Esophagus (tissue), 2 donors: ENCODE results near the gene PREX1. TPM values are rescaled to one million over a fixed set of nuclear protein-coding genes. Genes with fewer than 3 reads are reported as not detected.

ENCODE experiments used
- H3K27ac ChIP-seq, 2 donors: one replicate each; pipeline ENCODE4 v1.5.1; 2013; ENCODE audit warnings: low read depth in 2 of 2, mild to moderate bottlenecking in 2 of 2, inconsistent platforms in 1 of 2, low read length in 1 of 2, moderate library complexity in 1 of 2
- H3K27me3 ChIP-seq, 2 donors: one replicate each; pipeline ENCODE4 v1.6.1; 2013; ENCODE audit warnings: low read length in 2 of 2, control low read depth in 1 of 2, mild to moderate bottlenecking in 1 of 2; ENCODE audit not compliant: insufficient read depth in 2 of 2, control insufficient read depth in 1 of 2
- H3K36me3 ChIP-seq, 2 donors: one replicate each; pipeline ENCODE4 v1.6.1; 2013; ENCODE audit warnings: low read length in 1 of 2; ENCODE audit not compliant: control insufficient read depth in 2 of 2, insufficient read depth in 2 of 2
- H3K4me1 ChIP-seq, 2 donors: one replicate each; pipeline ENCODE4 v1.6.1; 2013; ENCODE audit warnings: low read length in 1 of 2; ENCODE audit not compliant: control insufficient read depth in 2 of 2, insufficient read depth in 2 of 2
- H3K4me3 ChIP-seq, 2 donors: one replicate each; pipeline ENCODE4 v1.5.1; 2013; ENCODE audit warnings: low read length in 2 of 2, mild to moderate bottlenecking in 2 of 2, low read depth in 1 of 2, moderate library complexity in 1 of 2
- H3K9me3 ChIP-seq, 2 donors: one replicate each; pipeline ENCODE4 v1.6.1; 2013; ENCODE audit warnings: mild to moderate bottlenecking in 2 of 2, low read depth in 1 of 2, low read length in 1 of 2, moderate library complexity in 1 of 2; ENCODE audit not compliant: control insufficient read depth in 2 of 2, insufficient read depth in 1 of 2
- WGBS, 2 donors: extraction: QIAGEN DNeasy Blood & Tissue Kit; methylation state at CpG; one replicate each; pipeline ENCODE4 v1.1.7; 2013; 5-methylcytosine and 5-hydroxymethylcytosine counted together
- polyA plus RNA-seq, 2 donors: library from polyadenylated mRNA; stranded (reverse); fragments of 200-250 nt; gene quantifications; one replicate each; pipeline ENCODE4 v1.2.3, GENCODE V29; 2013
- donor health status: healthy with polysubstance abuse.
- donor health status: Bipolar disorder and iron deficiency.

The PREX1 gene
- polyA plus RNA-seq, 2 donors, result 2.5 to 3.0 TPM

DNA sequence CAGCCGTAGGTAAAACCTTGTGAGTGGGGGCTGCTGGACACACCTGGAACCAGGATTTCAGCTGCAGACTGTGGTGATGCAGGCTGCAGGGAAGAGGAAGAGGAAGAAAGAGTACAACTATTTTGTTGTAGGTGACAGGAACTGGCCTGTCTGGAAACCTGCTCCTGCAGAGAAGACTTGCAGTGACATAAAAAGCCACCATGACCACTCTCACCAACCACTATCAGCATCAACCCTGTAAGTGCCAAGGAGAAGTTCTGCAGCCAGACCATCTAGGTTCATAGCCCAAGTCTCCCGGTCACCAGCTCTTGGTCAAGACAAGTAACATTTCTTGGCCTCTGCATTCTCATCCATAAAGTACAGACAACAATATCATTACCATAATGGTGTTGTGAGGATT, 91.2 kb downstream of the PREX1 start:
- Histone ChIP-seq H3K9me3 (no peaks in the 10 kb centered on the region), H3K36me3 (peaks cover 0 to 2% of the 10 kb centered on the region in 2 donors), H3K4me1 (no peaks in the 10 kb centered on the region), H3K4me3 (no peak overlapping the region), H3K27ac (no peak overlapping the region), H3K27me3 (no peaks in the 10 kb centered on the region)
- WGBS, 2 donors, result 63% methylated on average over 2 of the region's 2 CpGs

DNA sequence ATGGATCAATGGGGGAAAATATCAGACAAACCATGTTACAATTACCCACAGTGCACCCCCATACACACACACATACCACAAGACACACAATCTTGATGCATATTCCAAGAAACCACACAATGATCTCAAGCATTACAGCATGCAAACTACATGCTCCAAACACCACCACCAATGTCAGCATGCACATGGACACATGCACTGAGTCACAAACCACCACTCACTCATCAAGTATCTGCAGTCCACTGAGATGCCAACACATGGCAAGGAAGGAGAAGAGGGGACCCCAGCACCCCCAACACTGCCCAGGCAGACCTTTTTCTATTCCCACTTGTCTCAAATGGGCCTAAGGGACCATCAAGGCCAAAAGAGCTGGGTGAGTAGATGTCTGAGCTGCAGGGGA, 91.6 kb downstream of the PREX1 start:
- H3K27ac ChIP-seq, result no peak overlapping the region

DNA sequence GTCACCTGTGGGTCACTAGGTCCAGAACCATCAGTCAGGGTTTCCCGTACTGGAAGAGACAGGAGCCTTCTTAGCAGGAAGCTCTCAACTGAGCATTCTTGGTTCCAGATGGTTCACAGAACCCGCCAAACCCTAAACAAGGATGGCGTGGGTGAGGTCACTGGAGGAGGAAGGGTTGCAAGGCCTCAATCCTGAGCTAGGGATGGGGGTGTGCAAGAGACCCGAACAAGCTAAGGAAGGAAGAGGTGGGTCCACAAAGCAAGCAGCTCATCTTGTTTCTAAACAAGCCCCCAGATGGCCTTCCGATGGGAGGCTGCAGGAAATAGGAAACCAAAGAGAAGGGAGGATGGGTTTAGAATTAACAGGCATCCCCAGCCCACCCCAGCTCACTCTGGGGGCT, 92.7 kb downstream of the PREX1 start:
- peaks cover 0 to 2% of the 10 kb centered on the region in 2 donors for H3K36me3 ChIP-seq
- no peaks in the 10 kb centered on the region for H3K4me1 ChIP-seq
- H3K27me3 ChIP-seq, result no peaks in the 10 kb centered on the region
- no peak overlapping the region for H3K27ac ChIP-seq
- H3K9me3 ChIP-seq, result no peaks in the 10 kb centered on the region
- H3K4me3 ChIP-seq, result no peak overlapping the region
- 75 to 78% methylated on average over 5 of the region's 5 CpGs for WGBS, 2 donors

More for the DNA sequence above, 91.6 kb downstream of the PREX1 start:
- no peaks in the 10 kb centered on the region for H3K4me1 ChIP-seq
- H3K9me3 ChIP-seq, result no peaks in the 10 kb centered on the region
- peaks cover 0 to 2% of the 10 kb centered on the region in 2 donors for H3K36me3 ChIP-seq
- H3K27me3 ChIP-seq, result no peaks in the 10 kb centered on the region
- no peak overlapping the region for H3K4me3 ChIP-seq

DNA sequence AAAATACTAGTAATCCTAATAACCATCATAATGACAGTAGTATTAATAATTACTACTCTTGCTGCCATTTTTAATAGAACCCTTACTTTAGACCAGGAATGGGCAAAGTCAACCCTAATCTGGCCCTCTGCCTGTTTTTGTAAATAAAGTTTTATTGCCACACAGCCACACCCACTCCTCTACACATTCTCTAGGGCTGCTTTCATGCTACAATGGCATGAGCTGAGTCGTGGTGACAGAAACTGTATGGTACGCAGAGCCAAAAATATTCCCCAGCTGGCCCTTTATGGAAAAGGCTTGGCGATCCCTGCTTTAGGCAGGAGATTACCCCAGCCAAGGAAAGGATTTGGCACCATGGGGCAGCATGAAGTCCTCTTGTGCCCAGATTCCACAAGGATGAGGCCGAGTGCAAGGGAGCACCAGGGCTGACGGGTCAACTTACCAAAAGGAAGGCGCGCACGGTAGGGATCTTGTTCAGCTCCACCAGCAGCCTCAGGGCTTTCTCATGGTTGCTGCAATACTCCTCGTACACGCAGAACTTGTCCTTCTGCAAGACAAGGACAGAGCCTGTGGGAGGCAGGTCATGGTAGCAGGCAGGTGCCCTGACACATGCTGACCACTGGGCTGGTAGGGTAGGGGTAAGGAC, 93.6 kb downstream of the PREX1 start:
- WGBS, 2 donors, result 83 to 91% methylated on average over 10 of the region's 10 CpGs
- no peak overlapping the region for H3K4me3 ChIP-seq
- H3K36me3 ChIP-seq, result peaks cover 0 to 2% of the 10 kb centered on the region in 2 donors
- no peaks in the 10 kb centered on the region for H3K27me3 ChIP-seq
- H3K4me1 ChIP-seq, result no peaks in the 10 kb centered on the region
- no peaks in the 10 kb centered on the region for H3K9me3 ChIP-seq
- H3K27ac ChIP-seq, result no peak overlapping the region

DNA sequence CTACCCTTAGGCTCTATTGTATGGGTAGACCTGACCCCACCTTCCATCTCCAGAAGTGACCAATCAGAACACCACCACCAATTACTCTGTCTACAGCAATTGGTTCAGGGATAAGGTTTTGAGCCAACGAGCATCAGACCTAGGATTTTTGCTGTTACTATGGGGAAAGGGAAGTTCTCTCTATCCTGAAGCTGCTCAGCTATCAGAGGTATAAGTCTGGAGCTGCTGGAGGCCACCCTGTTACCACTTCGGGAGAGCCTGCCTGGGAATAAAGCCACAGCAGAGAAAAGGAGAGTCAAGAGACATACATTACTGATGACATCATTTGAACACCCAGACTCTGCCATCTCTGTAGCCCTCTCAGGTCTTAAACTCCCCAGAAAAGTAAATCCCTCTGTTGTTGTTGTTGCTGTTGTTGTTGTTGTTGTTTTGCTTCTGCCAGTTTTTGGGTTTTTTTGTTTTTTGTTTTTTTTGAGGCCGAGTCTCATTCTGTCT, 94.5 kb downstream of the PREX1 start:
- 80 to 85% methylated on average over 3 of the region's 3 CpGs for WGBS, 2 donors
- H3K9me3 ChIP-seq, result no peaks in the 10 kb centered on the region
- H3K36me3 ChIP-seq, result peaks cover 0 to 2% of the 10 kb centered on the region in 2 donors
- no peaks in the 10 kb centered on the region for H3K4me1 ChIP-seq
- no peaks in the 10 kb centered on the region for H3K27me3 ChIP-seq
- H3K27ac ChIP-seq, result no peak overlapping the region
- no peak overlapping the region for H3K4me3 ChIP-seq

DNA sequence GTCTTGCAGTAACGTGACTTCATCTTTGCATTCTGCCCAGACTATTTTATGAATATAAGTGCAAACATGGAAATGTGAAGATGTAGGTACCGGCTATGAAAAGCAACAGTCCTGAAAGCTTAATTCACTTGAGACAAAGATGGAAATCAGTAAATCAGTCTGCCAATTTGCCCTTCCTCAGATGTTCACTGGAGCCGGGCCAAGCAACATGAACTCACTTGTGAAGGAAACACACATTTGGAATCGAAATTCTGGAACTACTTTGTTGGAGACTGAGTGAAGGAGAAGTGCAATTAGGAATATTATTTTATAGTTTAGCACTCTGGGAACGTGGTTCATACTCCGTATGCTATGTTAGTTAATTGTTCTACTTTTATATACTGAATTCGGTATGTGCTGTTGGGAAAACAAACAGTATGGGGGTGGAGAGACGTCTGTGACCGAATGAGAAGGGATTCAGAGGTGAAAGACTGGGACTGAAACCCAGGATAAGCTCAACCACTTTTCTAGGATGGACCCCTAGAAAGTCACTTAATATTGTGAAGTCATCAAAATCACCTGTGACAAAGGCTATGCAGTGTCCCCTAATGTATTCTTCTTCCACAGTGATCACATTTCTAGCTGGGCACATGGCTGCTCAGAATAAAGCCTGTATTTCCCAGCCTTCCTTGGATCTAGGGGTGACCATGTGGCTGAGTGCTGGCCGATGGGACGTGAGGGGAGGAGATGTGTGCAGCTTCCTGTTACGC, 95.5 kb downstream of the PREX1 start:
- Histone ChIP-seq H3K4me1 (no peaks in the 10 kb centered on the region), H3K27me3 (no peaks in the 10 kb centered on the region), H3K27ac (no peak overlapping the region), H3K4me3 (no peak overlapping the region), H3K9me3 (no peaks in the 10 kb centered on the region), H3K36me3 (peaks cover 0 to 2% of the 10 kb centered on the region in 2 donors)
- 43 to 55% methylated on average over 12 of the region's 12 CpGs for WGBS, 2 donors

DNA sequence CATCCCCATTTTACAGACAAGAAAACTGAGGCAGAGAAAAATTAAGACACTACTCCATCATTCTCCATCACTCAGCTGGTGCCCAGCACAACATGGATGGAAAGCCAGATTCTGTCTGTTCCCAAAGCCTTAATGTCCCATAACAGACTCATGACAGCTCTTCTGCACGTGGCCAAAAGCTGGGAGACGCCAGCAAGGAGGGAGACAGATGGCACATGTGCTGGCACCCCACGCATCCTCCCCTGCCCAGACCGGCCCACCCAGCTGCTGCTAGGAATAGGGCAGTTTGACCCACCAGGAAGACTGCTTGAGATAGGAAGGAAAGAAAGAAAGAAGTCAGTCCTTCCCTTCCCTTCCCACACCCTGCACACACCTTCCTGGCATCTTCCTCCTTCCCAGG, 96.3 kb downstream of the PREX1 start:
- Histone ChIP-seq H3K27ac (no peak overlapping the region), H3K9me3 (no peaks in the 10 kb centered on the region), H3K27me3 (no peaks in the 10 kb centered on the region), H3K36me3 (peaks cover 0 to 2% of the 10 kb centered on the region in 2 donors), H3K4me3 (no peak overlapping the region), H3K4me1 (no peaks in the 10 kb centered on the region)
- 92 to 93% methylated on average over 4 of the region's 4 CpGs for WGBS, 2 donors

DNA sequence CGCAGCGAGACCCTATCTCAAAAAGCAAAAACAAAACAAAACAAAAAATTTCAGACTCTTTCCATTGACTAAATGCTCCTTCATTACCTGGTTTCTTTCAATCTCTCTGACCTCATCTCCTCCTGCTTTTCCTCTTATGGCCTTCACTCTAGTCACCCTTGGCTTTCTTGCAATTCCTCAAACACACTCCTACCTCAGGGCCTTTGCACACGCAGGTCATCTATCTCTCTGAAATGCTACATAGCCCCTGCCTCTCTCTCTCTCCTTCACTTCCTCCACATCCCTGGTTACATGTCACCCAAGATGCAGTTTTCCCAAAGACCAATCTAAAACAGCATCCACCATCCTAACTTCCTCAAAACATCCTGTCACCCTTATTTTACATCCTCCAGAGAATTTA, 96.8 kb downstream of the PREX1 start:
- Histone ChIP-seq H3K4me1 (peaks cover 0 to 3% of the 10 kb centered on the region in 2 donors), H3K9me3 (no peaks in the 10 kb centered on the region), H3K4me3 (no peak overlapping the region), H3K36me3 (peaks cover 2% of the 10 kb centered on the region in 2 donors), H3K27ac (no peak overlapping the region), H3K27me3 (no peaks in the 10 kb centered on the region)
- 94 to 99% methylated on average over 3 of the region's 3 CpGs for WGBS, 2 donors

DNA sequence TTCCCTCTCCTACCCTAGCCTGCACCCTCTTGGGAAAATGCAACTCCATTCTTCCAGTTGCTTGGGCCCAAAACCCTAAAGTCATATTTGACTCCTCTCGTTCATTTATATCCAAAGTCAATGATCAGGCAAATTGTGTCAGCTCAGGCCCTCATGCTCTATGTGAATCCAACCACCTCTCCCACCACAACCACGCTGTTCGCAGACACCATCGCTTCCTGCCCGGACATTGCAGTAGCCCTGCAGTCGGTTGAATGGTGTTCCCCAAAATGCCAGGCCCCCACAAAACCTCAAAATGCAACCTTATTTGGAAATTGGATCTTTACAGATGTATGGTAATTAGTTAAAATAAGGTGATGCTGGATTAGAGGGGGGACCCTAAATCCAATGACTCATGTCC, 98.3 kb downstream of the PREX1 start:
- Histone ChIP-seq H3K36me3 (peaks cover 0 to 4% of the 10 kb centered on the region in 2 donors), H3K4me1 (peaks cover 0 to 3% of the 10 kb centered on the region in 2 donors), H3K27ac (no peak overlapping the region), H3K4me3 (no peak overlapping the region), H3K27me3 (no peaks in the 10 kb centered on the region), H3K9me3 (no peaks in the 10 kb centered on the region)
- WGBS, 2 donors, result 86 to 88% methylated on average over 6 of the region's 6 CpGs
